Astrocyte of the cerebellum (primary cell): ENCODE data around the gene HSDL2.

ENCODE experiments used
- DNase-seq: peaks from one replicate; pipeline ENCODE4 v3.0.0-alpha.2; 2011; ENCODE audit warnings: low read depth
- H3K4me3 ChIP-seq: 2 replicates; pipeline ENCODE4 v1.5.1; 2011; ENCODE audit warnings: mild to moderate bottlenecking, low read depth, low read length, moderate library complexity
- in situ Hi-C: cut with HindIII; loops from 2 replicates; pipeline ENCODE4 v1.10.0; 2017; ENCODE audit warnings: low sequenced_read_pairs
- TF ChIP-seq, protein P1 (sequence below): IDR thresholded peaks from 2 replicates; pipeline ENCODE4 v1.5.1; 2012; ENCODE audit warnings: low read length, low read depth, moderate library complexity, mild to moderate bottlenecking; ENCODE audit errors: missing control alignments

The HSDL2 gene

DNA sequence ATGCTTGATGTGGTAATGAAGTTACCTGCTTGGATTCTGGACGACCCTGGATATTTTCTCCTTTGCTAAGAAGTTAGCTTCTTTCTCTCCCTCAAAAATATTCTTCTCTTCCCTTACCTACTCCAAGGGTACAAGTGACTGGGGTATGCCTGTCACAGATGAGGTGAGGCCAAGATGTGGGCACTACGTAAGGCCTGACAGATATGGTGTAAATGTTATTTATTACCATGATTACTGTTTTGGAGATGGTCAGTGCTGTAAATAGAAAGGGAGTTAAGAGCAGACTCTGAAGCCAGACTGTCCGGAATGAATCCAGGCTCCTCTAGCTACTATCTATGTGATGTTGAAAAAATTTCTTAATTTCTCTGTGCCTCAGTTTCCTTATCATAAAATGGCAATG, 105.7 kb downstream of the HSDL2 start:
- DNase-seq = no peak
- H3K4me3 ChIP-seq = peak overlapping the region; percentile 75
- in situ Hi-C loops = no loop called here
- TF ChIP-seq, protein P1, sequence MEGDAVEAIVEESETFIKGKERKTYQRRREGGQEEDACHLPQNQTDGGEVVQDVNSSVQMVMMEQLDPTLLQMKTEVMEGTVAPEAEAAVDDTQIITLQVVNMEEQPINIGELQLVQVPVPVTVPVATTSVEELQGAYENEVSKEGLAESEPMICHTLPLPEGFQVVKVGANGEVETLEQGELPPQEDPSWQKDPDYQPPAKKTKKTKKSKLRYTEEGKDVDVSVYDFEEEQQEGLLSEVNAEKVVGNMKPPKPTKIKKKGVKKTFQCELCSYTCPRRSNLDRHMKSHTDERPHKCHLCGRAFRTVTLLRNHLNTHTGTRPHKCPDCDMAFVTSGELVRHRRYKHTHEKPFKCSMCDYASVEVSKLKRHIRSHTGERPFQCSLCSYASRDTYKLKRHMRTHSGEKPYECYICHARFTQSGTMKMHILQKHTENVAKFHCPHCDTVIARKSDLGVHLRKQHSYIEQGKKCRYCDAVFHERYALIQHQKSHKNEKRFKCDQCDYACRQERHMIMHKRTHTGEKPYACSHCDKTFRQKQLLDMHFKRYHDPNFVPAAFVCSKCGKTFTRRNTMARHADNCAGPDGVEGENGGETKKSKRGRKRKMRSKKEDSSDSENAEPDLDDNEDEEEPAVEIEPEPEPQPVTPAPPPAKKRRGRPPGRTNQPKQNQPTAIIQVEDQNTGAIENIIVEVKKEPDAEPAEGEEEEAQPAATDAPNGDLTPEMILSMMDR = no peak

DNA sequence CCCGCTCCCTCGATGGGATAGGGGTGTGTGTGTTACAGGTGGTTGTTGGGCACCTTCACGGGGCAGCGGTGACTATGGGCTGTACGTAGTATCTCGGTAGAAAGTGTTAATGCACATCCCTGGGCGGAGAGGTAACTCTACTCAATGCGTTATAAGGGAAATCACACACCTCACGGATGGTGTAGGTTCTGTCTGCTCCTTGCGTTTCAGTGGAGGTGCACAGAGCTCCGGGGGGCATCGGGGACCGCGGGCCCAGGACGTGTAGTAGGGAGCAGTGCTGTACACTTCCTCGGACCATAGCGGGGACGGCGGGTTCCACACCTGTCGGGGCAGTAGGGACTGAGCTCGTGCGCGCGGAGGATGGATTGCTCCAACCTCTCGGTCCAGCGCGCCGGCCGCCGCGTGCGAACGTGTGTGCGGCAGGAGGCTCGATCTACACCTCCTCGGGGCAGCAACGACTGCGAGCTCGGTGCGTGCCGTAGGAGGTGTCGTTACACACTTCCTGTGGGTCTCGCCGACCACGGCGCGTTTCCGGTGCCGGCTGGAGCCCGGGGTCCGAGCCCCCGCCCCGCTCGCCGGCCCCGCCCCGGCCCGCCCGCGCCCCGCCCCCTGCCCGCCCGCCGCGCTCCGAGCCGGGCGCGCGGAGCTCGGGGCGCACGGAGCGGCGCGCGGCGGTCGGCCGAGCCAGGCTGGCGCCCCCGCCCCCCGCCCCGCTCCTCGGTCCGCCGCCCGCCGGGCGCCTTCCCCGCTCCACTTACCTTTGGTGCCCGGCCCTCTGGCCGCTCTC, 106.5 kb downstream of the HSDL2 start, which contains the start of gene KIAA1958:
Gene KIAA1958 (plus strand): TSS at position 607 of the 787 bp plus-strand sequence. CDS start 87,254 bp downstream, outside the sequence.
- DNase-seq = peak; percentile 33
- TF ChIP-seq, protein P1 = no peak
- in situ Hi-C loops = no loop called here
- H3K4me3 ChIP-seq = peak within 1 kb of the TSS; percentile 75

DNA sequence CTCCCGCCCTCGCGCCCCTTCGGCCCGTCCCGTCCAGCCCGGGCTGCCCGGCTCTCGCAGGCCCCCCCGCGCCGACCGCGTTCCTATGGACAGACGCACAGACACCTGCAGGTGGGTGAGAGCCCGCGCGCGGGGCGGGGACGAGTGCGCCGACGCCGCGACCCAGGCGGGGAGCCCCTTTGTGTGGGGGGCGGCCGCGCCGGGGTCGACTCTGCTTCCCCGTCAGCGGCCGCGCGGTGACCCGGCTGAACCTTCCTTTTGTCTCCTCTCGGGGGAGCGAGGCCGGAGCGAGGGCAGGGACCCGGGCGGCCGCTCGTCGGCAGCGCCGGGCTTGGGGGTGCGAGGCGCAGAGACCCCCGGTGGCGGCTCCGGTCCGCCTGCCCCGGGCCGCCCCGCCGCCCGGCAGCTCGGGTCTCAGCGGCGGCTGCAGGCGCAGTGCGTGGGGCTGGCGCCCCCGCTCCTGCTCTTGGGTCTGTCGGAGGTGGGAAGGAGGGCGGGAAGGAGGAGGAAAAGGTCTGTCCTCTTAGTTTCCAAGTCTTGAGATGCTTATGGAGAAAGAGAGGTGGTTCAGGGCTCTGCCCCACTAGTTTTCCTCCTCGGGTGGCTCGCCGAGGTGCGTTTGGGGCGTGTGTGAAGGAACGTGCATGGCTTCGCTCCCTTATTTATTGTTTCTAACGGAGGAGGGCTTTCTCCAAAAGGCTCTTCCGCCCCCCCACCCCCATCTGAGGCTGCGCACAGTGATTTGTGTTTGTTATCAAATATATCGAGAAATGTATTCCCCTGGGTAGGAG, 107.3 kb downstream of the HSDL2 start:
- TF ChIP-seq, protein P1 = no peak
- peak overlapping the region; percentile 75 for H3K4me3 ChIP-seq
- DNase-seq = peak; percentile 11
- in situ Hi-C loops = no loop called here

DNA sequence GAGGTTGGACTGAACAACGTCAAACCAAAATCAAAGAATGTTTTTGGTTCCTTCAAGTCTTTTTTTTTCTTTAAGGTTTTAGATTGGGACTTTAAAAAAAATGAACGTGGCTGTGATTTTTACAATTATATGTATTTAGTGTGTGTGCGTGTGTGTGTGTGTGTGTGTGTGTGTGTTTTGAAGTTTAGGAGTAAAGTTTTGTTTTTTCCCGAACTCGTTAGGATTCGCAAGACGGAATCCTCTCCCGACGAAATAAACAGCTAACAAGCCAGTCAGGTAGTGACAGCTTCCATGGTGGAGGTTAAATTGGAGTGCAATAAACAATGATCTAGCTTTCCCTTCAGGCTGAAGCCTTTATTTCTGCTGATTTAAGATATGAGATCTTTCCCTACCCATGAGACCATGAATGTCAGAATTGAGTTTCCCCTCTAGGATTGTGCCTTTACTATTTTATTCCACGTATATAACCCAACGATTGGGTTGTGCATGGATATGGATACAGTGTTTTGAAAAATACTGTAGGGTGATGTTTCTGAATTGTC, 108.0 kb downstream of the HSDL2 start:
- TF ChIP-seq, protein P1 = no peak

DNA sequence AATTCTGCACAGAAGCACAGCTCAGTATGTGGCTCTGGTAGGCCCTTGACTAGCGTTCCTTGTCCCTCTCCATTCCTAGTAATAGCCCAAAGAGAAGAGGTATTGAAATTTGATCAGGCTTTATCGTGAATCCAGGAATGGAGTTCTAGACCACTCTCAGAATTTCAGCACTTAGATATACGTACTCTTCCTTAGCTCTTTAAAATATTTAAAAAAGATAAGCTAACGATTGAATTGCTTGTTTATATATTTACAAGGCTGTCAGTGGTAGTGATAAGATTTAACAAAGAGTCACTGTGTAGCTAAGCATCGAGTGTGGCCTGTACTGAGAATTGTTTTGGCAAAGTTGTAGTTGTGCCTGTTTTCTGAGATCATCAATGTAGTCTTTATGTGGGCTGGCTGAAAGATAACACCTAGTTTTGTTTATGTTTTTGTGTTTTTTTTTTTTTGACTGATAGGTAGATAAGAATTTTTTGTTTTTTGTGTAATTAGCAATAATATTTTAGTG, 109.2 kb downstream of the HSDL2 start:
- no peak overlapping the region for H3K4me3 ChIP-seq
- no peak for DNase-seq
- in situ Hi-C loops = no loop called here
- TF ChIP-seq, protein P1 = no peak

More for the DNA sequence above, 108.0 kb downstream of the HSDL2 start:
- DNase-seq = no peak
- in situ Hi-C loops = no loop called here
- H3K4me3 ChIP-seq = peak overlapping the region; percentile 75

DNA sequence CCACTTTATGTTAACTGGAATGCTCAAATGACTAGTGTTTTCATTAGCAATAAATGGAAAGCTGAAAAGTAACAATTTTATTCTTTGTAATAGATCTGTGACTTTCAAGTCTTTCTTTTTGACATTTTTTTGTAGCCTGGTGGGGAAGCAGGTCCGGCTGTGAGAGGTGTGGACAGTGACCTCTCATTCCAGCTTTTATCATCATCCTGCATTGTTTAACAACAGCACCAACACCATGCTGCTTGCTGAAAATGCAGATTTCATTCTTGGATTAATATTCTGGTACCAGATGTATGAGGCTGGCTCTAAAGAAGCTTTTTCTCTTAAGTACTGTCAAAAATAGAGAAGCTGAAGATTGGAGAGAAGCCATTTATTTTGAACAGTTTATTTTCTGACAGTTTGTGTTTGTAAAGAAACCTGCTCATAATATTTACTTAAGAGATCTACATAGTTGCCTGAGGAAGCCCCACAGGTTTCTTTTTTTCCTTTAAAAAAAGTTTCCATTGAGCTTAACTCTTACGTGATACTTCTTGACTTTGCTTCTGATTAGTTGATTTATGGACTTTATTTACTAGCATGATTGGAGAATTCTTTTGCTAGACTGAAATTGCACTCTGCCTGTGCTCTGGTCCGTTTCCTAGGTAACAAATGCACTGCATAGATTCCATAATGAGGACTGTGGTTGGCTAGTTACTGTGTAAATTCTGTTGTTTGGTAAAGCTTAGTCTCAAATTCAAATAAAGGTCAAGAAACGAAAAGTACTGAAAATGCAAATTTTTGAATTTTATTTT, 110.2 kb downstream of the HSDL2 start:
- in situ Hi-C loops = no loop called here
- peak; percentile 16 for DNase-seq
- no peak overlapping the region for H3K4me3 ChIP-seq
- TF ChIP-seq, protein P1 = no peak
